SK-N-MC (cell line): ENCODE results near the gene C5orf34.

Experiments
- EZH2 ChIP-seq: fragments of 200-600 bp; sonication (generic); IDR thresholded peaks from one replicate; pipeline ENCODE4 v1.6.1; 2017; ENCODE audit warnings: antibody characterized with exemption
- POLR2AphosphoS5 ChIP-seq: IDR thresholded peaks from 2 replicates; pipeline ENCODE4 v1.6.1; 2012; ENCODE audit warnings: mild to moderate bottlenecking, low read depth, low read length, borderline replicate concordance

- TF ChIP-seq EZH2 (no peak), POLR2AphosphoS5 (no peak)
These were observed 923 bp downstream of the C5orf34 start for GRCh38 chr5:43514025-43514424.
